Inflammatory macrophage treated with lipopolysaccharide for 1 hour (primary cell): Measurements from ENCODE around the gene ITIH6.
"Not testable (repeated sequence)": the region's sequence is repeated elsewhere in the genome, so short reads cannot be mapped to it uniquely, and the experiment has no call there.

ENCODE experiments used
- DNase-seq, 2 donors: peaks; one replicate each; pipeline ENCODE4 v3.0.0-alpha.2; 2020 to 2022

The ITIH6 gene

GRCh38 chrX:54794795-54795194 is 3.3 kb downstream of the ITIH6 start:
- no peak for DNase-seq

GRCh38 chrX:54794028-54794427 is 4.0 kb downstream of the ITIH6 start:
- no peak for DNase-seq

GRCh38 chrX:54789405-54789804 is 8.7 kb downstream of the ITIH6 start:
- not testable (repeated sequence) for DNase-seq

GRCh38 chrX:54788446-54788845 is 9.6 kb downstream of the ITIH6 start:
- DNase-seq = no peak

GRCh38 chrX:54786967-54787366 is 11.1 kb downstream of the ITIH6 start:
- DNase-seq = no peak

- no peak for DNase-seq
Measured at GRCh38 chrX:54785901-54786300, 12.2 kb downstream of the ITIH6 start.

- no peak for DNase-seq
Measured at GRCh38 chrX:54776987-54777672, 20.9 kb downstream of the ITIH6 start.

- no peak for DNase-seq
Measured at GRCh38 chrX:54776061-54776460, 22.0 kb downstream of the ITIH6 start.

GRCh38 chrX:54774391-54775094 is 23.5 kb downstream of the ITIH6 start:
- not testable (repeated sequence) for DNase-seq

- no peak for DNase-seq
Measured at GRCh38 chrX:54758114-54759055, 39.7 kb downstream of the ITIH6 start.

- DNase-seq = no peak
Measured at GRCh38 chrX:54754854-54755253, 43.2 kb downstream of the ITIH6 start.

GRCh38 chrX:54748626-54749025 is 49.4 kb downstream of the ITIH6 start:
- no peak for DNase-seq

- no peak for DNase-seq
Measured at GRCh38 chrX:54747733-54748393, 50.2 kb downstream of the ITIH6 start.

- DNase-seq = no peak
Measured at GRCh38 chrX:54746928-54747327, 51.1 kb downstream of the ITIH6 start.

- no peak for DNase-seq
Measured at GRCh38 chrX:54745676-54746075, 52.4 kb downstream of the ITIH6 start.

- DNase-seq = not testable (repeated sequence)
Measured at GRCh38 chrX:54738567-54738966, 59.5 kb downstream of the ITIH6 start.

GRCh38 chrX:54736298-54736942 is 61.6 kb downstream of the ITIH6 start:
- not testable (repeated sequence) for DNase-seq

GRCh38 chrX:54721424-54721823 is 76.6 kb downstream of the ITIH6 start:
- DNase-seq = no peak

- no peak for DNase-seq
Measured at GRCh38 chrX:54715621-54716020, 82.4 kb downstream of the ITIH6 start.

GRCh38 chrX:54714424-54714823 is 83.6 kb downstream of the ITIH6 start:
- DNase-seq = no peak

GRCh38 chrX:54711735-54712134 is 86.3 kb downstream of the ITIH6 start:
- no peak for DNase-seq

GRCh38 chrX:54710920-54711319 is 87.1 kb downstream of the ITIH6 start:
- no peak for DNase-seq
